IMR-90 (cell line): ENCODE results near the gene RBMS3. TPM values are rescaled to one million over a fixed set of nuclear protein-coding genes. Genes with fewer than 3 reads are reported as not detected.

Experiments used
- ATAC-seq: fragments of 200-7000 bp; cut with Tn5 transposase; 2 replicates; pipeline ENCODE4 v1.9.1; 2020; ENCODE audit warnings: low read depth, mild to moderate bottlenecking, moderate library complexity
- BruUV-seq: library from RNA; stranded (reverse); fragments of 400-500 nt; replicated peaks from 2 replicates; lab custom pipeline; 2021; lab: Mats Ljungman, UMichigan
- CTCF ChIA-PET: fragments of 300-600 bp; formaldehyde crosslinking; extraction: SDS; loops from one replicate; lab custom pipeline; 2021; ENCODE audit warnings: antibody characterized with exemption; lab: Yijun Ruan, JAX
- POLR2A ChIA-PET: fragments of 300-600 bp; sonication (Branson Sonifier 250); formaldehyde crosslinking; loops from one replicate; lab custom pipeline; 2022; ENCODE audit warnings: antibody characterized with exemption; ENCODE audit not compliant: unreplicated experiment; lab: Charles Lee
- DNase-seq: peaks from one replicate; pipeline ENCODE4 v3.0.0; 2013
- H2AFZ ChIP-seq: replicated peaks from 2 replicates; pipeline ENCODE3; 2013; ENCODE audit warnings: low read length, mild to moderate bottlenecking; ENCODE audit not compliant: poor library complexity
- H2AK5ac ChIP-seq: 2 replicates; pipeline ENCODE4 v1.6.1; 2013; ENCODE audit warnings: low read depth, low read length, inconsistent platforms
- H2AK9ac ChIP-seq: replicated peaks from 2 replicates; pipeline ENCODE3; 2013; ENCODE audit warnings: mild to moderate bottlenecking, low read depth, low read length, moderate library complexity; ENCODE audit not compliant: poor library complexity
- H2BK120ac ChIP-seq: 2 replicates; pipeline ENCODE4 v1.6.1; 2013; ENCODE audit warnings: low read depth, low read length, inconsistent platforms
- H2BK15ac ChIP-seq: 3 replicates; pipeline ENCODE4 v1.6.1; 2013; ENCODE audit warnings: low read depth, low read length, inconsistent platforms
- H2BK20ac ChIP-seq: 2 replicates; pipeline ENCODE4 v1.6.1; 2013; ENCODE audit warnings: low read depth, mild to moderate bottlenecking, inconsistent platforms, low read length, moderate library complexity
- H2BK5ac ChIP-seq: 2 replicates; pipeline ENCODE4 v1.6.1; 2013; ENCODE audit warnings: mild to moderate bottlenecking, low read depth, low read length, inconsistent platforms; ENCODE audit not compliant: poor library complexity, severe bottlenecking
- H3K14ac ChIP-seq: replicated peaks from 2 replicates; pipeline ENCODE4 v1.6.1; 2013; ENCODE audit warnings: low read depth, low read length, inconsistent platforms
- H3K18ac ChIP-seq: 2 replicates; pipeline ENCODE4 v1.6.1; 2013; ENCODE audit warnings: low read depth, low read length, control low read depth
- H3K23ac ChIP-seq: 2 replicates; pipeline ENCODE4 v1.6.1; 2013; ENCODE audit warnings: low read depth, low read length, inconsistent platforms
- H3K27ac ChIP-seq: 2 replicates; pipeline ENCODE4 v1.5.1; 2013; ENCODE audit warnings: mild to moderate bottlenecking, control low read depth, low read length; ENCODE audit not compliant: insufficient read depth
- H3K27me3 ChIP-seq: 2 replicates; pipeline ENCODE4 v1.6.1; 2013; ENCODE audit warnings: low read length; ENCODE audit not compliant: control insufficient read depth, insufficient read depth
- H3K36me3 ChIP-seq: 2 replicates; pipeline ENCODE4 v1.6.1; 2013; ENCODE audit warnings: low read length, mixed read lengths; ENCODE audit not compliant: control insufficient read depth, insufficient read depth
- H3K4ac ChIP-seq: 2 replicates; pipeline ENCODE4 v1.6.1; 2013; ENCODE audit warnings: low read depth, low read length, inconsistent platforms
- H3K4me1 ChIP-seq: 2 replicates; pipeline ENCODE4 v1.6.1; 2013; ENCODE audit warnings: low read length, mixed read lengths; ENCODE audit not compliant: control insufficient read depth, insufficient read depth
- H3K4me2 ChIP-seq: 2 replicates; pipeline ENCODE4 v1.6.1; 2013; ENCODE audit warnings: low read depth, mild to moderate bottlenecking, control low read depth, low read length, moderate library complexity
- H3K4me3 ChIP-seq: 2 replicates; pipeline ENCODE4 v1.5.1; 2013; ENCODE audit warnings: low read depth, mild to moderate bottlenecking, control low read depth, low read length, moderate library complexity; ENCODE audit not compliant: insufficient read depth
- H3K56ac ChIP-seq: 2 replicates; pipeline ENCODE4 v1.6.1; 2013; ENCODE audit warnings: low read length, inconsistent platforms; ENCODE audit not compliant: insufficient read depth; ENCODE audit errors: extremely low read depth
- H3K79me1 ChIP-seq, 2 experiments: 2 replicates each; pipeline ENCODE4 v1.6.1; 2013; ENCODE audit warnings: low read length in 2 of 2, inconsistent platforms in 1 of 2, low read depth in 1 of 2
- H3K9ac ChIP-seq: 2 replicates; pipeline ENCODE4 v1.6.1; 2013; ENCODE audit warnings: low read depth, low read length, control low read depth
- H3K9me1 ChIP-seq: 2 replicates; pipeline ENCODE4 v1.6.1; 2013; ENCODE audit warnings: low read length, inconsistent platforms; ENCODE audit not compliant: insufficient read depth
- H3K9me3 ChIP-seq: 2 replicates; pipeline ENCODE4 v1.6.1; 2013; ENCODE audit warnings: low read length; ENCODE audit not compliant: control insufficient read depth, insufficient read depth
- H4K20me1 ChIP-seq: 2 replicates; pipeline ENCODE4 v1.6.1; 2013; ENCODE audit warnings: low read length, inconsistent platforms; ENCODE audit not compliant: insufficient read depth
- H4K5ac ChIP-seq: 2 replicates; pipeline ENCODE4 v1.6.1; 2013; ENCODE audit warnings: mild to moderate bottlenecking, low read depth, low read length, control low read depth
- H4K8ac ChIP-seq, 2 experiments: 2 replicates each; pipeline ENCODE4 v1.6.1; 2013; ENCODE audit warnings: low read depth in 2 of 2, low read length in 2 of 2, control low read depth in 1 of 2, inconsistent platforms in 1 of 2
- H4K91ac ChIP-seq: 2 replicates; pipeline ENCODE4 v1.6.1; 2013; ENCODE audit warnings: low read depth, low read length, inconsistent platforms; ENCODE audit not compliant: insufficient read depth
- BHLHE40 ChIP-seq: fragments of 150-350 bp; IDR thresholded peaks from 2 replicates; pipeline ENCODE4 v1.6.1; 2016; ENCODE audit warnings: mild to moderate bottlenecking, low read depth, low read length
- CEBPB ChIP-seq: IDR thresholded peaks from 2 replicates; pipeline ENCODE4 v1.6.1; 2012; ENCODE audit warnings: low read depth, low read length, improper control_type of control experiment
- CHD1 ChIP-seq: IDR thresholded peaks from 2 replicates; pipeline ENCODE4 v1.6.1; 2012; ENCODE audit warnings: low read depth, low read length, improper control_type of control experiment
- CTCF ChIP-seq: conservative IDR thresholded peaks from 2 replicates; pipeline ENCODE4 v1.5.1; 2012; ENCODE audit warnings: mild to moderate bottlenecking, low read depth, low read length, improper control_type of control experiment
- ELK1 ChIP-seq: fragments of 150-350 bp; IDR thresholded peaks from 2 replicates; pipeline ENCODE4 v1.6.1; 2016; ENCODE audit warnings: low read depth, mild to moderate bottlenecking, low read length, moderate library complexity, borderline replicate concordance
- FOS ChIP-seq: fragments of 150-350 bp; IDR thresholded peaks from 2 replicates; pipeline ENCODE4 v1.6.1; 2016; ENCODE audit warnings: low read depth, low read length
- MAFK ChIP-seq: IDR thresholded peaks from 2 replicates; pipeline ENCODE4 v1.6.1; 2012; ENCODE audit warnings: low read depth, low read length, improper control_type of control experiment
- MAZ ChIP-seq: IDR thresholded peaks from 2 replicates; pipeline ENCODE4 v1.6.1; 2012; ENCODE audit warnings: low read depth, mild to moderate bottlenecking, low read length, improper control_type of control experiment, moderate library complexity, borderline replicate concordance
- MXI1 ChIP-seq: IDR thresholded peaks from 2 replicates; pipeline ENCODE4 v1.6.1; 2012; ENCODE audit warnings: low read depth, mild to moderate bottlenecking, low read length, moderate library complexity, borderline replicate concordance
- NFE2L2 ChIP-seq: fragments of 150-350 bp; IDR thresholded peaks from 2 replicates; pipeline ENCODE4 v1.6.1; 2016; ENCODE audit warnings: low read depth, mild to moderate bottlenecking, low read length
- POLR2A ChIP-seq: IDR thresholded peaks from 2 replicates; pipeline ENCODE4 v1.6.1; 2012; ENCODE audit warnings: mild to moderate bottlenecking, low read depth, low read length
- RAD21 ChIP-seq: IDR thresholded peaks from 2 replicates; pipeline ENCODE4 v1.6.1; 2012; ENCODE audit warnings: low read length, improper control_type of control experiment
- RCOR1 ChIP-seq: IDR thresholded peaks from 2 replicates; pipeline ENCODE4 v1.6.1; 2012; ENCODE audit warnings: mild to moderate bottlenecking, low read length, improper control_type of control experiment; ENCODE audit not compliant: insufficient replicate concordance
- RFX5 ChIP-seq: IDR thresholded peaks from 2 replicates; pipeline ENCODE4 v1.8.0; 2012; ENCODE audit warnings: low read depth, mild to moderate bottlenecking, low read length, moderate library complexity
- SMC3 ChIP-seq: fragments of 150-350 bp; IDR thresholded peaks from 2 replicates; pipeline ENCODE4 v1.6.1; 2016; ENCODE audit warnings: low read depth, mild to moderate bottlenecking, antibody characterized with exemption, low read length, moderate library complexity
- WGBS, 2 experiments: methylation state at CpG; one replicate each; pipeline versions ENCODE4 v1.1.5 to v1.1.7; 2013; ENCODE audit warnings: missing lambda C conversion rate in 2 of 2; ENCODE audit not compliant: insufficient read length in 1 of 2; ENCODE audit errors: extremely low coverage in 2 of 2; 5-methylcytosine and 5-hydroxymethylcytosine counted together
- dilution Hi-C: fragments of 300-500 bp; cut with HindIII; formaldehyde crosslinking; loops from one replicate; pipeline ENCODE4 v1.14.3; 2018; ENCODE audit warnings: low sequenced_read_pairs; ENCODE audit not compliant: unreplicated experiment
- in situ Hi-C: fragments of 300-500 bp; cut with MboI; formaldehyde crosslinking; loops from 3 replicates; pipeline ENCODE4 v1.14.3; 2019; ENCODE audit warnings: low sequenced_read_pairs, inconsistent platforms, mixed read lengths
- intact Hi-C: fragments of 100-400 bp; cut with micrococcal nuclease; formaldehyde crosslinking; loops from 2 replicates; pipeline ENCODE4 v1.10.0; 2022
- polyA plus RNA-seq, 3 experiments: library from polyadenylated mRNA; depleted of rRNA; stranded (reverse); fragments of >200 nt; gene quantifications; 2 replicates each; pipeline ENCODE4 v1.2.3, GENCODE V29; 2012; ENCODE audit warnings: low replicate concordance in 1 of 3
- total RNA-seq: library from RNA; depleted of rRNA; stranded (reverse); fragments of >200 nt; gene quantifications from 2 replicates; pipeline ENCODE4 v1.2.3, GENCODE V29; 2012
- TF ChIP-seq, protein P1 (sequence below): fragments of 150-350 bp; IDR thresholded peaks from 2 replicates; pipeline ENCODE4 v1.6.1; 2017; ENCODE audit warnings: mild to moderate bottlenecking, antibody characterized with exemption, low read length, low read depth

RBMS3 gene
- total and polyA plus RNA-seq, 2 of the 4 experiments (the other 2 are of a cell fraction) = 15.2 to 127 TPM

DNA sequence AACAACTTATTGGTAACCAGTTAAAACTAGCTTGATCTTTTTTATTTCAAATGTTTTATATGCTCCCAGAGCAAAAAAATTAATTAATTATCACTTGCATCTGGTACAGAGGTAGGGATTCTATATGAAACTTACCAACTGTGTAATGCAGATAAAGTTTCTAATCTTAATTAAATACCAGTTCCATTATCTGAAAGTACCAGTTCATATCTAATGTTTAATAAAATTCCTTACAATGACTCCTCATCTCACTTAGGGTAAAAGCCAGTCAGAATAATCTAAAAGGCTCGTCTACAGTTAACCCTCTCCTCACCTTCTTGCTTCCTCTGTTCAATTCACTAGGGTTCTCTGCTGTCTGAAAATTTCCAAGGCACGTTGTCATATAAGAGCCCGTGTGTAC lies 384.8 kb downstream of the RBMS3 start:
- no peak overlapping the region for H3K4me3 ChIP-seq
- in situ Hi-C loops = no loop called here
- TF ChIP-seq BHLHE40 = no peak
- no peak for TF ChIP-seq CHD1
- TF ChIP-seq CTCF = no peak
- no peak for TF ChIP-seq RAD21
- TF ChIP-seq POLR2A = no peak
- no peak for TF ChIP-seq RFX5
- no peak for TF ChIP-seq MXI1
- TF ChIP-seq ELK1 = no peak
- no peak for TF ChIP-seq FOS
- TF ChIP-seq SMC3 = no peak
- TF ChIP-seq NFE2L2 = no peak
- TF ChIP-seq MAFK = no peak
- no peak for TF ChIP-seq CEBPB
- no peak for TF ChIP-seq MAZ
- TF ChIP-seq, protein P1, sequence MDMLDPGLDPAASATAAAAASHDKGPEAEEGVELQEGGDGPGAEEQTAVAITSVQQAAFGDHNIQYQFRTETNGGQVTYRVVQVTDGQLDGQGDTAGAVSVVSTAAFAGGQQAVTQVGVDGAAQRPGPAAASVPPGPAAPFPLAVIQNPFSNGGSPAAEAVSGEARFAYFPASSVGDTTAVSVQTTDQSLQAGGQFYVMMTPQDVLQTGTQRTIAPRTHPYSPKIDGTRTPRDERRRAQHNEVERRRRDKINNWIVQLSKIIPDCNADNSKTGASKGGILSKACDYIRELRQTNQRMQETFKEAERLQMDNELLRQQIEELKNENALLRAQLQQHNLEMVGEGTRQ = no peak
- TF ChIP-seq RCOR1 = no peak
- ChIA-PET POLR2A (no interaction called here), CTCF (no interaction called here)
- H2BK120ac ChIP-seq = no peak overlapping the region
- H3K56ac ChIP-seq = no peak overlapping the region
- no peak for ATAC-seq
- no peak overlapping the region for H3K14ac ChIP-seq
- no peak overlapping the region for H4K8ac ChIP-seq
- H2BK15ac ChIP-seq = no peak overlapping the region
- no peak overlapping the region for H2AK9ac ChIP-seq
- dilution Hi-C loops = no loop called here
- H3K18ac ChIP-seq = no peak overlapping the region
- 0 out of 2 replicates have a peak, but pooled peaks cover 3% of the 10 kb centered on the region for H3K9me1 ChIP-seq
- H2AK5ac ChIP-seq = no peak overlapping the region
- H4K5ac ChIP-seq = no peak overlapping the region
- no peak overlapping the region for H3K9ac ChIP-seq
- no peak overlapping the region for H3K27ac ChIP-seq
- no peak overlapping the region for H3K4ac ChIP-seq
- H3K36me3 ChIP-seq = peaks cover 6% of the 10 kb centered on the region; the same call in 1 of the 2 replicates
- H3K9me3 ChIP-seq = no peaks in the 10 kb centered on the region
- no peak overlapping the region for H2AFZ ChIP-seq
- intact Hi-C loops = no loop called here
- BruUV-seq = no TSS peak
- H2BK5ac ChIP-seq = no peak overlapping the region
- 0% methylated on average over 1 of the region's 3 CpGs; no CpG with 5 or more reads in 1 of the 2 experiments for WGBS, 2 experiments
- no peaks in the 10 kb centered on the region for H4K20me1 ChIP-seq
- H3K27me3 ChIP-seq = no peaks in the 10 kb centered on the region
- DNase-seq = no peak
- H3K4me2 ChIP-seq = no peak overlapping the region
- no peak overlapping the region for H2BK20ac ChIP-seq
- peaks cover 9 to 10% of the 10 kb centered on the region in 2 experiments; a peak in 3 of 4 replicates for H3K79me1 ChIP-seq
- H4K91ac ChIP-seq = no peak overlapping the region
- H3K4me1 ChIP-seq = no peaks in the 10 kb centered on the region
- no peak overlapping the region for H3K23ac ChIP-seq
